ENCODE results near the gene POU2F1.
"Not testable (repeated sequence)": the region's sequence is repeated elsewhere in the genome, so short reads cannot be mapped to it uniquely, and the experiment has no call there.

The POU2F1 gene

DNA sequence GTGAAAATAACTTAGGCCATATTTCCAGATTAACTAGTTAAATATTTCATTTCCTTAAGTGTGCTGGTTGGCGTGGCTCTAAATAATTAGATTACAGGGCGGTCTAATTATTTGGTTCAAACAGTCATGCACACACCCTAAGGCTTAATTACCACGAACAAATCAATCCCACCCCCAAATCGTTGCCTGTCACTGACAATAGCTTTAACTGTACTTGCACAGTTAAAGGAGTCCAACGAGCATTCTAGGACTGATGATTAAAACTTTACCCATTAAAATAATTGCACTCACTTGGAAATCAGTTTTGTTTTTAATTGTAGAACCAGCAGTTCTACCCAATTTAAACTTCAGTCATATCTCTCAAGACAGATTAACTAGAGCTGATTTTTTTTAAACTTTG is 1.5 kb upstream of the POU2F1 start:
- no peak for TF ChIP-seq Cebpa-rat (IDR thresholded peaks at IDR 0.05)
- Histone ChIP-seq H3K4me3 (peak overlapping the region; percentile 90), H4K20me1 (peaks cover 19% of the 10 kb centered on the region; the same call in 1 of the 2 replicates), H3K9ac (peak overlapping the region; percentile 89), H3K27ac (peak overlapping the region; percentile 91), H3K9me3 (peaks cover 8% of the 10 kb centered on the region), H3K36me3 (no peaks in the 10 kb centered on the region), H3K4me1 (peaks cover 32% of the 10 kb centered on the region), H3K27me3 (no peaks in the 10 kb centered on the region), H3K4me2 (peak overlapping the region; percentile 91)

DNA sequence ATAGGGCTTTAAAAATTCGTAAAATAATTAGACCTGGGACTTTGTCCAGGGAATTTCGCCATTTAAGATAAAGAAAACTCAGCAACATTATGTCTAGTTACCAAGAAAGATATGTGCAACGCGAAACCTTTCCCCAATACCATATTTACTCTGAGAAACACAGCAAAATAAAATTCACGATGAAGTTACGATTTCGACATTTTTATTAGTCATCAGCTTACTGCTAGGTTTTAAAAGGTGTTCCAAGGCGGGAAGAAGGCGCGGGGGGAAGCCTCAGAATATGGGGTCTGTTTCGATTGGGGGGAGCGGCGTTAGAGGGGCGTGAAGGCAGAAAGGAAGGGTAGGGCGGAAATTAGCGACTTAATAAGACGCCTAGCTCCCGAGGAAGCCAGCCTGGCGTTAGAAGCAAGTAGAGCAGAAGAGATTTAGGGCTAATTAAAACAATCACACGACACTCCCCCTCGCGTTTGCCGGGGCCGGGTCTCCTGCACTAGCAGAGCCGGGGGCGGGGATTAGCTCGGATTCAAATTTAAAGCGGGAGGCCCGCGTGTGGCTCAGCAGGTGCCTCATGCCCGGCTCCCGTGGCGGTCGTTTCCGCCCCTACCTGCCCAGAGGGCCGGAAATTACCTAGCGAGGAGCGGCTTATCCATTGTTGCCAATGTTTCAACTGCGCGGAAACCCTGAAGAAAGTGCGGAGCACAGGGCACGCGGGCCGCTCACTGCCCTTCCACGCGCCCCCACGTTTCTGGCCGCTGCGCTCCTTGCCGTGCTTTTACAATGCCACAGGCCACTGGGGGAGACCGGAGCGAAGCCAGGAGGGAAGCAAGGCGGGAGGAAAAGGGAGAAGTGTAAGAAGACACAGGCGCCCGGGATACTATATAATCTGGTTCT is 795 bp upstream of the POU2F1 start:
- H3K4me3 ChIP-seq, result peak overlapping the region; percentile 90
- H3K4me2 ChIP-seq, result peak overlapping the region; percentile 91
- no peak for TF ChIP-seq Cebpa-rat (IDR thresholded peaks at IDR 0.05)
- peak overlapping the region; percentile 91 for H3K27ac ChIP-seq
- H3K4me1 ChIP-seq, result peaks cover 32% of the 10 kb centered on the region
- peak overlapping the region; percentile 89 for H3K9ac ChIP-seq
- H3K36me3 ChIP-seq, result no peaks in the 10 kb centered on the region
- no peaks in the 10 kb centered on the region for H3K27me3 ChIP-seq
- H4K20me1 ChIP-seq, result peaks cover 23% of the 10 kb centered on the region; the same call in 1 of the 2 replicates
- peaks cover 8% of the 10 kb centered on the region for H3K9me3 ChIP-seq

DNA sequence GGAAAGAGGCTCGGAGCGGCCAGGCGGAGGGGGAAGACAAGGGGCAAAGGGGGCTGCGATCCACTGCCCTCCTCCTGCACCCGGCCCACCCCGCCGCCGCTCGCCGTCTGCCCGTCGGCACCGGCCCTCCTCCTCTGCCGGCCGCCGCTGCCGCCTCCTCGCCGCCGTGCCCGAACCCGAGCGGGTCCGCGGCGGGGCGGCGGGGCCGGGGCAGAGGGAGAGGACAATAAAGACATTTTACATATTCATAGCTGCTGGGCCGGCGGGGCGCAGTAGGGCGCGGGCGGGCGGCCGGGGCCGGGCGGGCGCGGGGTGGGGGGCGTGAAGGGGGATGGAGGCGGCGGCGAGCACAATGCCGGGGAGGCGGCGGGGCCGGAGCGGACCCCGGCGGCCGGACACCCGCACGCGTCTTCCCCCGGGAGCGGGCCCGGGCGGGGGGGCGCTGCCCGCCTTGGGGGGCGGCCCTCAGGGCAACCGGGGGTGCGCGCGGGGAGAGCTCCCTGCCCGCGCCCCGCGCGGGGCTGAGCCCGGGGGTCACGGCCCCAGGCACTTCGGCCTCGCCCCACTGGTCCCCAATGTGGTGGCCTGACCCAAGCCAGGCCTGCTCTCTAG is 546 bp downstream of the POU2F1 start:
- Histone ChIP-seq H3K27me3 (no peaks in the 10 kb centered on the region), H3K27ac (peak overlapping the region; percentile 92), H3K36me3 (no peaks in the 10 kb centered on the region), H3K4me3 (peak overlapping the region; percentile 87), H3K9ac (peak overlapping the region; percentile 92), H3K9me3 (peaks cover 7% of the 10 kb centered on the region), H3K4me1 (peaks cover 32% of the 10 kb centered on the region), H3K4me2 (peak overlapping the region; percentile 89), H4K20me1 (peaks cover 24% of the 10 kb centered on the region; the same call in 1 of the 2 replicates)
- TF ChIP-seq Cebpa-rat (IDR thresholded peaks at IDR 0.05), result no peak

DNA sequence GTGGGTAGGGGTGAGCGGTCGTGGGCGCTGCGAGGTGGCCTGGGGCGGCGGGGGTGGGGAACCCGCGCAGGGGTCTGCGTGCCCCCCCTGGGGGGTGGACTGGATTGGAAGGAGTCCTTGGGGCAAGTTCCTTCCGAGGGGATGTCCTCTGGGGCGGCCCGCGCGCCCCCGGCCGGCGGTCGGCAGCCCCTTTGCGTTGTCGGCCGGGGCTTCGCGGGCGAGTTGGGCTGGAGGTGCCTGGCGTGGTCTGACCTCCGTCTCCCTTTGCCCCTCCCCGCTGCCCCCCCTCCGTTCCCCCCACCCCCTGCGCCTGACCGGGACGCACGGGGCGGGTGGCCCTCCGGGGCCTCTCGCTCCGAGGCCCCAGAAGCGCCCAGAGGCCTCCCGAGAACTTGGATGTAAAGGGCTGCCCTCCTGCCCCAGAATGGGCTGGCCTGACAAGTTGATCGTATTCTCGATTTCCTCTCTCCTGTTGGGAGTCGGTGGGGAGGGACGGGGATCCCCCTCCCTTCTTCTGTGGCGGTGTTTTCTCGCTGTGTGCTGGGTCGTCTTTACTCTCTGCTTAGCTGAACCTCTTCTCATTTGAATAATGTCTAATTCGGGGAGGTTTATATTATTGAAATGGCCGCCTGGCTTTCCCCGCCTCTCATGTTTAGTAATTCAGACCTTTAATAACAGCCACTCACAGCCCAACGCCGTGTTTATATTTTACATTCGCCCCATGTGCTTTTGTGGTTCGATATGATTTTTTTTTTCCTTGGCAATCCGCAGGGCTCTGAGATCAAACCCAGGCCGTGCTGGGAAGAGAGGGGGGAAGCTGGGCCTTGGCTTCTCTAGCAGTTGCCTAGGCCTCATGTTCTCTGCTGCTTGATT is 1.3 kb downstream of the POU2F1 start:
- peaks cover 24% of the 10 kb centered on the region; the same call in 1 of the 2 replicates for H4K20me1 ChIP-seq
- H3K36me3 ChIP-seq, result no peaks in the 10 kb centered on the region
- no peak for TF ChIP-seq Cebpa-rat (IDR thresholded peaks at IDR 0.05)

GRCh38 chr1:167223144-167224103 is 2.7 kb downstream of the POU2F1 start:
- H3K4me3 ChIP-seq, result peak overlapping the region; percentile 87; the same call in 1 of the 2 replicates
- no peaks in the 10 kb centered on the region for H3K9me3 ChIP-seq
- TF ChIP-seq Cebpa-rat (IDR thresholded peaks at IDR 0.05), result no peak
- H4K20me1 ChIP-seq, result peaks cover 24% of the 10 kb centered on the region; the same call in 1 of the 2 replicates
- no peaks in the 10 kb centered on the region for H3K36me3 ChIP-seq
- H3K27ac ChIP-seq, result peak overlapping the region; percentile 92
- no peaks in the 10 kb centered on the region for H3K27me3 ChIP-seq
- H3K4me2 ChIP-seq, result peak overlapping the region; percentile 89
- peaks cover 30% of the 10 kb centered on the region for H3K4me1 ChIP-seq
- peak overlapping the region; percentile 92; the same call in 1 of the 2 replicates for H3K9ac ChIP-seq

More for the DNA sequence above, 1.3 kb downstream of the POU2F1 start:
- H3K9me3 ChIP-seq, result no peaks in the 10 kb centered on the region; the same call in 1 of the 2 replicates
- peak overlapping the region; percentile 89 for H3K4me2 ChIP-seq
- H3K4me1 ChIP-seq, result peaks cover 32% of the 10 kb centered on the region
- no peaks in the 10 kb centered on the region for H3K27me3 ChIP-seq
- H3K27ac ChIP-seq, result peak overlapping the region; percentile 92
- H3K4me3 ChIP-seq, result peak overlapping the region; percentile 87
- peak overlapping the region; percentile 92 for H3K9ac ChIP-seq

DNA sequence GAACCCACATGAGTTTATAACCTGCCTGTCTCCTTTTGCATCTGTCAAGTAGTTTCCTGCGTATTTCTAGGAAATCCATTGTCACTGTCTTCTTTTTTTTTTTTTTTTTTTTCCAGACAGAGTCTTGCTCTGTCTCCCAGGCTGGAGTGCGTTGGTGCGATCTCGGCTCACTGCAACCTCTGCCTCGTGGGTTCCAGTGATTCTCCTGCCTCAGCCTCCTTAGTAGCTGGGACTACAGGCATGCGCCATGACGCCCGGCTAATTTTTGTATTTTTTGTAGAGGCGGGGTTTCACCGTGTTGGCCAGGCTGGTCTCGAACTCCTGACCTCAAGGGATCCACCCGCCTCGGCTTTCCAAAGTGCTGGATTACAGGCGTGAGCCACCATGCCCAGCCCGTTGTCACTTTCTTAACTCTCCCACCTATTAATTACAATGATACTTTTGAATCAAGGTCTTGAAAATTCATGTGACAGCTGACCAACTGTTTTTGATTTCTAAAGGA is 4.1 kb downstream of the POU2F1 start:
- not testable (repeated sequence) for H3K27ac ChIP-seq, H3K9me3 ChIP-seq, H3K36me3 ChIP-seq, H3K4me2 ChIP-seq, H3K27me3 ChIP-seq, H3K4me3 ChIP-seq, H3K9ac ChIP-seq
- peaks cover 19% of the 10 kb centered on the region for H3K4me1 ChIP-seq
- peaks cover 24% of the 10 kb centered on the region; the same call in 1 of the 2 replicates for H4K20me1 ChIP-seq

GRCh38 chr1:167225920-167226319 is 5.2 kb downstream of the POU2F1 start:
- Histone ChIP-seq H3K36me3 (no peaks in the 10 kb centered on the region), H3K4me2 (no peak overlapping the region), H3K4me3 (no peak overlapping the region), H3K9ac (no peak overlapping the region), H3K4me1 (peaks cover 19% of the 10 kb centered on the region), H4K20me1 (peaks cover 24% of the 10 kb centered on the region; the same call in 1 of the 2 replicates), H3K27me3 (no peaks in the 10 kb centered on the region), H3K27ac (no peak overlapping the region), H3K9me3 (no peaks in the 10 kb centered on the region)
- no peak for TF ChIP-seq Cebpa-rat (IDR thresholded peaks at IDR 0.05)

DNA sequence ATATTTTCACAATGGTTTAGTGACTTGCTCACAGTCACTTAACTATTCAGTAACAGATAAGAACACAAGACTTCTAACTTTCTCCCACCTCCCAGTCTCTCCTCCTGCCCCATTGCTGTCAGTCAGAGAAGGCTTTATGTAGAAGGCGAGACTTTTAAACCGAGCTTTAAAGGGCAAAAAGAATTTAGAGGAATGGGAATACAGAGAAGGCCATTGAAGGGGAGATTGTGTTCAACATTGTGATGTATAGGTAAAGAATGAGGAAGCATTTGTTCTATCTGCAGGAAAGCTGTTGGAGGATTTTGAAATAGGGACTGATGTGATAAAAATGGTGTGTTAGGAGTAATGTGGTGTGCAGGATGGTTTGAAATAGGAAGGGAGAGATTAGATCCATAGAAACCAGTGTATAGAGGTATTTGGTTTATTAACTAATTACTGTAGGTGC is 7.3 kb downstream of the POU2F1 start:
- Histone ChIP-seq H4K20me1 (peaks cover 32% of the 10 kb centered on the region; the same call in 1 of the 2 replicates), H3K27ac (no peak overlapping the region), H3K4me2 (no peak overlapping the region), H3K4me3 (no peak overlapping the region), H3K9me3 (no peaks in the 10 kb centered on the region), H3K27me3 (no peaks in the 10 kb centered on the region), H3K4me1 (peaks cover 13% of the 10 kb centered on the region), H3K9ac (no peak overlapping the region), H3K36me3 (no peaks in the 10 kb centered on the region)
- no peak for TF ChIP-seq Cebpa-rat (IDR thresholded peaks at IDR 0.05)
